GM21576 (cell line): ENCODE data around the gene GCK.
"Not testable (repeated sequence)": the region's sequence is repeated elsewhere in the genome, so short reads cannot be mapped to it uniquely, and the experiment has no call there.

Experiments used
- ATAC-seq: cut with Tn5 transposase; IDR thresholded peaks from one replicate; pipeline ENCODE4 v1.9.1; 2021; ENCODE audit warnings: mild to moderate bottlenecking, moderate library complexity; ENCODE audit not compliant: unreplicated experiment

Gene GCK

DNA sequence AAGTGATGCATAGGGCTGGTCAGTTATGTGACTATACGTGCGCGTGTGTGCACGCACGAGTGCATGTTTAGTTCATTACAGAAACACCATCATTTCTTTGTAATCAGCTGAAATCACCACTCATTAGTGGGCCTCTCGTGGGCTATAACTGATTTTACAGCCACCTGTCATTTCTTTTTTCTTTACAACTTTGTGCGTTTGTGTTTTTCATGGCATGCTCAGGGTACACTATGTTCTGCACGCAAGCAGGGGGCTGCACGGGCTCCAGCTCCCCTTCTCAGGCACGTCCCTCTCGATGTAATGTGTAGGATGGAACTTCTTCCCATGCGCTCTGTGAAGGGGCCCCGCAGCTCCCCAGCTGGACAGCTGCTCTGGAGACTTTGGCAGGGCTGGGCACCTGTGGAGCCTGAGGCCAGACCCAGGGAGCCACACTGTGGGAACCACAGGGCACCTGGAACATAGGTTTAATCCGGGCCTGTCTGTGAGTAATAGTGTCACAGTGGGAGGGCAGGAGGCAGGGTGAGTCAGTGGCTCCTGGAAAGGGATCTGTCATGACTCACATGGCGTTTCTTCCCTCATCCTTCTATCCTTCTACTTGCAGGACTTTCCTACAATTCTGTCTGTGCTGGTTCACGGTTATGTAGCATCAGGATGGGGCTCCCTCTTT is 4.9 kb downstream of the GCK start:
- no peak for ATAC-seq

DNA sequence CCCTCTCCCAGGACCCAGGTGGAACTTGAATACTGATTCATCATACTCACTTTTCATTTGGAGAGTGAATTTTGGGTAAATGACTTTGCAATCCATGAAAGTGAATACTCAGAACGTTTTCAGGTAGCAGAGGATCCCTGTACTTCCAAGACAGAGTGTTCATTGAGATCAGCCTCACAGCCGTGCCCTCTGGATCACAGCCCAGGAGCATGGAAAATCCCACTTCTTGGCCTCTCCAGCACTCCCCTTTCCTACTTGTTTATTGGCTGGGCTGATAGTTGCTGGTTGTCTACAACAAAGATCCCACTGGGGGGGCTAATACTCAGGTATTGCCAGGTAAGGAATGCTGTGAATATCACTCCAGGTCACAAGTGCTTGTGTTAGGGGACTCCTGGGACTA is 5.9 kb downstream of the GCK start:
- no peak for ATAC-seq

DNA sequence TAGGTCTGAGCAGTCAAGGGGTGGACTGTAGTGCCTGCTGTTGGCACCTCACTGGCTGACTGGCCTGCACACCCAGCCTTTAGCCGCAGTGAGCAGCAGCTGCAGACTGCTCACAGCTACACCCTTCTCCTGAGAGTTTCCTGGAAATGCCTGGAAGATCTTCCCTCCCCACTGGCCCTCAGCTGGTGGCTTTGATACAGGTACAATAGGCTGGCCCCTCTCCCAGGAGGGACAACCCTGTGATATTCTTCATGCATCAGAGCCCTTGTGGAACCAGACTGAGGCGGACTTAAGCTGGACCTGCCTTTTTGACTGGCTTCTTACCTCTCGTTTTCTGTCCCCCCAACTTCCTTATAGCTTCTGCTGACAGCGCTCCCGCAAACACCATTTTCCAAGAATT is 6.4 kb downstream of the GCK start:
- ATAC-seq = no peak

DNA sequence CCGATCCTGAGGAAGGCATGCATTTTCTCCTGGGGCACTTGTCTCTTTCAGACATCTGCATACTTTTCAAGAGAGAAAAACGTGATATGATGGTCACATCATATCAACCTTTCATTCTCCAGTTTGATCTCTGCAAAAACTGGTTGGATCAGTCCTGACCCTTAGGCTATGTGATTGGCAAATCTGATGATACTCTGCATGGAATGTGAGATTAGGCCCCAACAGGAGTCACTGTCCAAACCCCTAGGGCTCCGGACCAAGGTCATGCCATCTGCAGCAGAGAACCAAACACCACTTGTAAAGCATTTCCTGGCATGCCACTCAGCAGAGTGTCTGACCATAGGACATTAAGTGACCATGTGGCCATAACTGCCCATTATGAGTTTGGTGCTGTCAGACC is 8.6 kb downstream of the GCK start:
- ATAC-seq = no peak

DNA sequence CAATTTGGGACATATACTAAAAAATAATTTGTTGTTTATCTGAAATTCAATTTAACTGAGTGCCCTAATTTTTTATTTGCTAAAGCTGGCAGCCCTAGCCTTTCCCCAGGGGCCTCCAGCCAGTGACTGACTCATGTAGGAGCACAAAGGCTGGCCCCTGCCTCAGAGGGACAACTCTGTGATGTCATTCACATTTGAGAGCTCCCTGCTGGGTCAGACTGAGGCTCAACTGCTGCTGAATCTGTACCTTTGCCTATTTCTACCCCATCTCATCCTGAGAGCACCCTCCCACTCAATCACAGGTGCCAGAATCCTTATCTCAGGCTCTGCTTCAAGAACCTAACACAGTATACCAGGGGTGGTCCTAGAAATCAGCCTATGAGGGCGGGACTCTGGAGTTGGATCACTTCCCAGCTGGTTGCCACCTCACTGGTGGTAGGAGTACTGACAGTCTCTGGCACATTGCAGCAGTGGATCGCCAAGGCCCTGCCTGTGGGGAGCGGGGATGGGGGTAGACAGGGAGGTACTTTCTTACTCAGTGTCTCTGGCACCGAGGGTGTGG is 11.6 kb downstream of the GCK start:
- ATAC-seq = no peak

DNA sequence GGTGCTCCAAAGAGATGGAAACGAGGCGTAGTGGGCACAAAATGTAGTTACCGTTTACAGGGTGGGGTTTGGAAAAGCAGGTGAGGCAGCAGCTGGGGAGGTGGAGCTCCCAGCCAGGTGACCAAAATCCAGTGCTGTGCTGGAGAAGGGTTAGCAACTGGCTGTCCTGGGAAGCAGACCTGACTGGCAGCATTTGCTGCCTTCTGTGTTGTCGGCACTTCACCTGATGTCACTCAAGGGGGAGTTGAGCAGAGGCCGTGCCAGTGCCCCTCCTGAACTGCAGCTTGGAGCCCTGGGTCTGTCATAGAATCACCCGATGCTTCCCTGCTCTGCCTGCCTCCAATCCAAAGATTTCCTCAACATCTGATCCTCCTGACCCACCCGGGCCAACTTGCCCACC is 12.8 kb downstream of the GCK start:
- ATAC-seq = no peak

DNA sequence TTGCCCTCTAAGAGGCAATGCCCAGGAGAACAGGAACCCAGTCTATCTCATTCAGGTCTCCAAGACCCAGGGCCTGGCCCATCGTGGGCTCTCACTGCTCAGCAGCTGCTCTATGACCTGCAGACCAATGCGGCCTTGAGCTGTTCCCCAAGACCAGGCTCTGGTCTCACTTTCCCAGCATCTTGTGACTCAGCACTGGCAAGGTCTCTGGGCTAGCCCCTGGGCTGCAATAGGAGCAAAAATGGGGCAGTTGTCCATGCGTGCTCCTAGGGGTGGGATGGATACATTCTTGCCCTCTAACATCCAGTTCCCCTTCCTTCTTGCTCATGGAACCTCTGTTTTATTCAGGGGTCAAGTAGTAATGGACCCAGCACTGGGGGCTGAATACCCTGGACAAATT is 13.5 kb downstream of the GCK start:
- no peak for ATAC-seq

DNA sequence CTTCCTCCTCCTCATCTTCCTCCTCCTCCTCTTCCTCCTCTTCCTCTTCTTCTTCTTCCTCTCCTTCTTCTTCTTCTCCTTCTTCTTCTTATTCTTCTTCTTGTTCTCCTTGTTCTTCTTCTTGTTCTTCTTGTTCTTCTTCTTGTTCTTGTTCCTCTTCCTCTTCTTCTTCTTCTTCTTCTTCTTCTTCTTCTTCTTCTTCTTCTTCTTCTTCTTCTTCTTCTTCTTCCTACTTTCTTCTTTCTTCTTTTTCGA is 14.6 kb downstream of the GCK start:
- not testable (repeated sequence) for ATAC-seq

DNA sequence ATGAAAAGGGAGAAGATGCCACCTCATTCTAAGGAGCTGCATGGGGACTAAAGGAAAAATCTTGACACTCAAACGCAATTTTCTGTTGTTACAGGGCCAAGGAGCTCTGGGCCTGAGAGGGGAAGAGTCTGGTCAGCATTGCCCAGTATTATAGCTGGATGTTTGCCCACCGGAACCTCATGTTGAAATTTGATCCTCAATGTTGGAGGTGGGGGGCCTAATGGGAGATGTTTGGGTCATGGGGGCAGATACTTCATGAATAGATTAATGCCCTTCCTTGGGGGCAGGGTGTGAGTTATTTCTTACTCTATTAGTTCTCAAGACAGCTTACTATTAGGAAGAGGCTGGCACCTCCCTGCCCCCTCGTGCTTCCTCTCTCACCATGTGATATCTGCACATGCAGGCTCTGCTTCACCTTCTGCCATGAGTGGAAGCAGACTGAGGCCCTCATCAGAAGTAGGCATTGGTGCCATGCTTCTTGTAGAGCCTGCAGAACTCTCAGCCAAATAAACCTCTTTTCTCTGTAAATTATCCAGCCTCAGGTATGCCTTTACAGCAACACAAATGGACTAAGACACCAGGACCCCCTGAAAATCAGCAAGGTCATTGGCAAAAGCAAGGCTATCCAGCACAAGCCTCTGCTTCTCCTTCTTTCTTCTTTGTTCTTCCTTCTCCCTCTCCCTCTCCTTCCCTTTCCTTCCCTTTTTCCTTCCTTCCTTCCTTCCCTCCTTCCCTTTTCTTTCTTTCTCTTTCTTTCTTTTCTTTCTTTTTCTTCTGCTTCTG is 15.1 kb downstream of the GCK start:
- ATAC-seq = no peak

DNA sequence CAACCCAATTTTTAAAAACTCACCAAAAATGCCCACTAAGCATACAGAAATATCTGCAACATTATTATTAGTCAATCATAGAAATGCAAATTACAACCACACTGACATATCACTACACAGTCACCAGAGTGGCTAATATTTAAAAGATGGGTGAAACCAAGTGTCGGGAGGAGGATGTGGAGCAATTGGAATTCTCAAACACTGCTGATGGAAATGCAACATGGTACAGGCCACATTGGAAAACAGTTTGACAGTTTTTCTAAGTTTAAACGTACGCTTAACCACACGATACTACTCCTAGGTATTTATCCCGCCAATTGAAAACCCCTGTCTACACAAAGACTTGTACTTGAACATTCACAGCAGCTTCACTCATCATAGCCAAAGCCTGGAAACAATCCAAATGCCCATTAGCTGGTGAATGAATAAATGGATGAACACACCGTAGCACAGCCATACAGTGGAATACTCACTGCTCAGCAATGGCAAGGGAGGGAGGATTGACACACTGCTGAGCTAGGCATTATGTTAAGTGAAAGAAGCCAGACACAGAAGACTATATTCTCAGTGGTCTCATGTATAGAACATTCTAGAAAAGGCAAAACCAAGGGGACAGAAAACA is 16.3 kb downstream of the GCK start:
- ATAC-seq = no peak

DNA sequence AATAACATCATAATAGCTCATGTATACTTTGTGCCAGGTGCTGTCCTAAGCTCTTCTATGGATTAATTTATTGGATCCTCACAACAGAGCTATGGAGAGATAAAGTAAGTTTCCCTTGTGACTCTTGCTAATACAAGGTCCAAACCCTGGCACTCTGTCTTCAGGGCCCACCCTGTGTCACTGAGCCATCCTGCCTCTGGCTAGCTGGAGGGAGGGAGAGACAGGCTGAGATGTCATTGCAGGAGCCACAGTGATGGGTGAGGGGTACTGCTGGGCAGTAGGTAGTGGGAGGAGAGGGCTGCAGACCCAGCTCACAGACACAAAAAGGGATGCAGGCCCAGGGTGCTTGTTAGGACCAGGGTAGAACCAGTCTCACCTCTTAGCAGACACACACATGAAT is 16.9 kb downstream of the GCK start:
- no peak for ATAC-seq

DNA sequence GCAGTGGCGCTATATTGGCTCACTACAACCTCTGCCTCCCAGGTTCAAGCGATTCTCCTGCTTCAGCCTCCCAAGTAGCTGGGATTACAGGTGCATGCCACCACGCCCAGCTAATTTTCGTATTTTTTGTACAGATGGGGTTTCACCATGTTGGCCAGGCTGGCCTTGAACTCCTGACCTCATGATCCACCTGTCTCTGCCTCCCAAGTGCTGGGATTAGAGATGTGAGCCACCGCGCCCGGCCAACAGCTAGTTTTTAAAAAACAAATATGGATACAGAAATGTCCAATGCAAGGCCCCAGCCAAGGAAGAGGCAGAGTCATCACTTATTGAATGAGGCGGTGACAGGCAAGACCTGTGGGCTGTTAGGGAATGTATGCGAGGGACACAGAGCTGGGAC is 17.3 kb downstream of the GCK start:
- ATAC-seq = not testable (repeated sequence)

DNA sequence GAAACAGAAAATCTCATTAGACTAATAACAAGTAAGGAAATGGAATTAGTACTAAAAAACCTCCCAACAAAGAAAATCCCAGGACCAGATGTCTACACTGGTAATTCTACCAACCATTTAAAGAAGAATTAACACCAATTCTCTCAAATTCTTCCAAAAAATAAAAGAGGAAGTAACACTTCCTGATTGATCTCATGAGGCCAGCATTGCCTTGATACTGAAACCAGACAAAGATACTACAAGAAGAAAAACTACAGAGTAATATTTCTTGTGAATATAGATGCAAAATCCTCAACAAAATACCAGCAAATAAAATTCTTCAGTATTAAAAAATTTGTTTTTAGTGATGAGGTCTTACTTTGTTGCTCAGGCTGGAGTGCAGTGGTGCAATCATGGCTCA is 21.3 kb downstream of the GCK start:
- ATAC-seq = no peak

DNA sequence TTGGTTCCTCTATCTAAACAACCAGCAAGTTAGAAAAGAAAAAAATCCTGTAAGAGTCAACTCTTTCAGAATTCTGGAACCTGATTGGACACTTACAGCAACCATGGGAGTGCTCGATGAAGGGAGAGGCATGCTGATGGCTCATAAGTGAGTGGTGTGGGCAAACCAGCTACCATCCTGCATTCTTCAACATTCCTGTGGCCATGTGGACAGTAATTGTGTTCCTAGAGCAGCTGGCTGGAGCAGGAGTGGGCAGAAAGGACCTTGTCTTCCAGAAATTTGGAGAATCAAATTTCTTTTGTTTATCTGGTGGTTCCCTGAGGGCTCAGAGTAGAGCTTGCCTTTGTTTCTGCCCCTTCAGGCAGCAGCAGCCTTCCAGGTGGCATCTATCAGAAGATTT is 25.6 kb downstream of the GCK start:
- ATAC-seq = no peak

DNA sequence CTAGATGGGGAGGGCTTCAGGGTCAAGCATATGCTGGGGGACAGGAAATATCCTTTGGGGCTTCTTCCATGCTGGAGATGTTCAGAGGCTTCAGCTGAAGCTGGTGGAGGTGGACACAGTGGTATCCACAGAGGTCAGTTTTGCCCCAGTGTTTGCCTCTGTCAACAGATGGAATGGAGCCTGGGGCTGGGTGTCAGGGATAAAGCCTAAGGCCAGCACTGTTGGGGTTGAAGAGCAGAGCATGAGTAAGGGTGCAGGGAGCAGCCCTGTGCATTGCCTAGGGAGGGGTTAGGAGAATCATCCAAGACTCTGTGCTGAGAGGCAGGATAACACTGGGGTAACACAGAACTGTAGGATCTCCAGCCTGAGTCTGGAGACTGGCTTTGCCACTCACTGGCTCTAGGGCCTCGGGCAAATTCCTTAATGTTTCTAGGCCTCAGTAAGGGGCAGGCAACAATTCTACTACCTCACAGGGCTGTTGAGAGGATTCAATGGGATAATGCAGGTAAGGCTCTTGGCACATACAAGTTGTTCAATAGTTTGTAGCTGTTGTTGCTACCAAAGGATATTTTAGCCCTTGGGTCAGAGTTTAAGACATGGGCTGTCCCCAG is 26.3 kb downstream of the GCK start:
- no peak for ATAC-seq

DNA sequence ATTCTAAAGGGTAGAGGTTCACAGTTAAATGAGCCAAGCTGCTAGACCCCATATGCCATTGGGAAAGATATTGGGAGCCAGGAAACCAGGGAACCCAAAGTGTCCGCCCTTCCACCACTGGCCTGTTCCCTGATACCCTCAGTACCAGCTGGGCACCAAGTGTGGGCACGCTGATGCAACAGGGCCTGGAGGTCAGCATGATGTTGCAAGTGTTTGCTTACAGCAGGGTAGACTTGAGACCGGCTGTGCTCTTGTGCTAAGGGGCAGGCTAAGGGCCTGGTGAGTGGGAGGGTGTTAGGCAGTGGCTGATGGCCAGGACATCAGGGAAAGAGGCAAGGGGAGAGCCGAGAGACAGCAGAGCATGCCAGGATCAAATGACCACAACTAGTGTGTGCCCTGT is 27.1 kb downstream of the GCK start:
- no peak for ATAC-seq

DNA sequence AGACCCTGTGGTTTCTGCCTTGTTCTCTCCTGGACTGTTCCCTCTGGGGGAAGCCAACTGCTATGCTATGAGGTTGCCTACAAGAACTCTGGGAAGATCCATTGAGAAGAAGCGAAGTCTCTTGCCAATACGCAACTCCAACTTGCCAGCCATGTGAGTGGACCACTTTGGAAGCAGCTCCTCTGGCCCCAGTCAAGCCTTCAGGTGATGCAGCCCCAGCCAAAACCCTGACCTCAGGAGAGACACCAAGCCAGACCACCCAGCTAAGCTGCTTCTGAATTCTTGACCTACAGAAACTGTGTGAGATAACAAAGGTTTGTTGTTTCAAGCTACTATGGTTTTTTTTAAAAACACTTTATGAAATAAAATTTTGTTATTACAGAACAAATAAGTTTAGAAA is 27.9 kb downstream of the GCK start:
- ATAC-seq = no peak

DNA sequence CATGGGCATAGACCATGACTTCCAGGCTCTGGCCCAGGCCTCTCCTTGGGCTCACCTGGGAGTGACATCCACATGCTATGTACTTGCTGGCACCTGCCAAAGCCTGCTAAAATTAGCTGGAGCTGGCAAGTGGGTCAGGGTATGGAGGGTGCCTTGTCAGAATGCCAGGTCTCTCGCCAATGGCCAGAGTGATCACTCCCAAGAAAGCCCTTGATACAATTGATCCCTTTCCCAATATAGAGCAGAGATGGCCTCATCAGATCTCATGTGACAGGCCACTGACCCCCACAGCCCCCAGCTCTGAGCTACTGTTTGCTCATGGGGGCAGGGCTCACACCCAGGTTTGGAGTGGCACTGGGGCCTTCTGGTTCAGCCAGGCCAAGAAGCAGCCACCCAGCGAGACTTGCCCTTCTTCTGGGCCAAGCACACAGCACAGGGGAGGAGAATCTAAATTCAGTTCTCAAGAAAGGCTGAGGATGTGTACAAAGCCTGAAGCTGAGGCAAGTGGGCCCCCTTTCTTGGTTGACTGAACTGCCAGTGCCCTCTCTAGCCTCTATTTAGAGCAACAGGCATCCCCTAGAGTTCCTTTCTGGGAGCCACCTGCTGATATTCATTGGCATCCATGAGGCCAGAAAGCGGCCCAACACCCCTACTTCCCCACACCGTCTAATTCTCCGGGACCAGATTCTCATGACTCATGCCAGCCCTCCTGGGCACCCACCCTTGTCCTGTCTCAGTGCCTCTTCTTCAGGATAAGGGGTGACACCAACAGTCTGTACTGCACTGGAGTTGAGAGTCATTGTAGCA is 29.2 kb downstream of the GCK start:
- ATAC-seq = no peak

DNA sequence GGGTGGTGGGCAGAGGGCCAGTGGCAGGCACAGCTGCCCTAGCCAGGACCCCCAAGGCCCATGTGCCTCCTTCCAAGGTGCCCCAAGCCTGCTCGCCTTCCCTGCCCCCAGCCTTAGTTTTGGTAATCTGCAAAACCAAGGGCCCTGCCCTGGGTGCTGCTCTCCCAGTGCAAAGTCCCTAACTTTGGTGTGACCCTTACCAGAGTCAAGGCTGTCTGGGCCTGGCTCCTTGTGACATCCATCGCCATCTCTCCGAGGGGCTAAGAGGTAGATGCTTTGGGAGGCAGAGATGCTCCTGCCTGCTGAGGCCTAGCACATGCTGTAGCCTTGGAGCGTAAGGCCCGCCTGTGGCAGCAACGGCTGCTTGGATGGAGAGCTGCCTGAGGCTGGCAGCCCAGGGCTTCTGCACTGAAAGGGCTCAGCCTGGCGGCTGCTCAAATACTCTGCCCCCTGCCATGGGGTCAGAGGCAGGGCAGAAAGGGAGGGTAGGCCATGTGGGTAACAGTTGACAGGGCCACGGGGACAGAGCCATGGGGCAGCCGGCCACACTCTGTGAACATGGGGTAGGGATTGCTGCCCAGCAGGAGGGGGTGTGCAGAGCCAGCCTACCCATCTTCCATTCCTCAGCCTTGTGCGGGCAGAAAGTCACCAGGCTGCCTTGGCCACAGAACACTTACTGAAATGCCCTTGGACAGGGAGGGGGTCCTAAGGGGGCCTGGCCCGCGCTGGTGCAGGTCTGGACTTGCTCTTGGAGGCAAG is 30.2 kb downstream of the GCK start:
- no peak for ATAC-seq
